Lower leg skin (tissue), 4 donors: Measurements from ENCODE around the gene KCNA3. TPM values are rescaled to one million over a fixed set of nuclear protein-coding genes. Genes with fewer than 3 reads are reported as not detected.

Experiments
- DNase-seq, 2 donors: peaks; one replicate each; pipeline ENCODE4 v3.0.0-alpha.2; 2019; ENCODE audit warnings: low spot score in 2 of 2
- H3K4me3 ChIP-seq: fragments of 200-600 bp; sonication (generic); 2 replicates; pipeline ENCODE4 v1.5.1; 2017; ENCODE audit warnings: mild to moderate bottlenecking, low read depth; ENCODE audit not compliant: poor library complexity, severe bottlenecking
- CTCF ChIP-seq, 3 donors: fragments of 450-650 bp; IDR thresholded peaks; one replicate each; pipeline ENCODE4 v1.5.1; 2016; ENCODE audit warnings: antibody characterized with exemption in 3 of 3, mild to moderate bottlenecking in 3 of 3, moderate library complexity in 2 of 3
- POLR2A ChIP-seq, 2 donors: fragments of 450-650 bp; IDR thresholded peaks; one replicate each; pipeline ENCODE4 v1.6.1; 2016 to 2017; ENCODE audit warnings: antibody characterized with exemption in 2 of 2, mild to moderate bottlenecking in 1 of 2, moderate library complexity in 1 of 2
- WGBS, 2 donors: methylation state at CpG; one replicate each; pipeline ENCODE4 v1.1.5; 2018; 5-methylcytosine and 5-hydroxymethylcytosine counted together
- intact Hi-C: fragments of 100-400 bp; cut with DNase I; formaldehyde crosslinking; loops from one replicate; pipeline ENCODE4 v1.15.0; 2023; ENCODE audit warnings: low total_unique reads
- total RNA-seq, 4 donors: library from RNA; depleted of rRNA; stranded (reverse); fragments of >200 nt; gene quantifications; one replicate each; pipeline ENCODE4 v1.1.0, GENCODE V29; 2016

The KCNA3 gene
- total RNA-seq, 4 donors from 2014 or later: 0.30 to 1.0 (median 0.43) TPM

- 80 to 97% methylated on average over 2 to 3 of the region's 3 CpGs for WGBS, 2 donors
- TF ChIP-seq CTCF (IDR thresholded peaks at IDR 0.05): no peak
- H3K4me3 ChIP-seq: no peak overlapping the region
- intact Hi-C loops: no loop called here
- no peak for DNase-seq
Observed at GRCh38 chr1:110637475-110637874, 37.3 kb downstream of the KCNA3 start.

- intact Hi-C loops: no loop called here
- H3K4me3 ChIP-seq: no peak overlapping the region
- DNase-seq: no peak
- no peak for TF ChIP-seq CTCF (IDR thresholded peaks at IDR 0.05)
- TF ChIP-seq POLR2A (IDR thresholded peaks at IDR 0.05): no peak
- 87 to 89% methylated on average over 4 of the region's 4 CpGs for WGBS, 2 donors
Observed at GRCh38 chr1:110636149-110636935, 38.4 kb downstream of the KCNA3 start.

GRCh38 chr1:110635434-110635833 lies 39.3 kb downstream of the KCNA3 start:
- DNase-seq: no peak

GRCh38 chr1:110634455-110635311 lies 40.1 kb downstream of the KCNA3 start:
- 12 to 18% methylated on average over 7 of the region's 7 CpGs for WGBS, 2 donors
- intact Hi-C loops: loop anchor here (5.0 kb wide), 1 partner anchor 143 kb away; no protein-coding TSS in a partner anchor
- no peak overlapping the region for H3K4me3 ChIP-seq
- TF ChIP-seq CTCF (IDR thresholded peaks at IDR 0.05): no peak
- DNase-seq: peak; percentile 44 to 89

More at GRCh38 chr1:110635434-110635833, 39.3 kb downstream of the KCNA3 start:
- TF ChIP-seq POLR2A (IDR thresholded peaks at IDR 0.05) (no peak), CTCF (IDR thresholded peaks at IDR 0.05) (no peak)
- intact Hi-C loops: no loop called here
- H3K4me3 ChIP-seq: no peak overlapping the region
- 87 to 98% methylated on average over 2 of the region's 2 CpGs for WGBS, 2 donors

GRCh38 chr1:110634086-110634454 lies 40.7 kb downstream of the KCNA3 start:
- peak in 1 of 2 donors; percentile 42 for DNase-seq
- intact Hi-C loops: loop anchor here (5.0 kb wide), 1 partner anchor 143 kb away; no protein-coding TSS in a partner anchor
- TF ChIP-seq POLR2A (IDR thresholded peaks at IDR 0.05) (no peak), CTCF (IDR thresholded peaks at IDR 0.05) (no peak)
- no peak overlapping the region for H3K4me3 ChIP-seq
- 80 to 83% methylated on average over 1 of the region's 1 CpG for WGBS, 2 donors
